T follicular helper cell (primary cell): ENCODE measurements around the gene FGD4.

Source experiments
- DNase-seq: peaks from one replicate; pipeline ENCODE4 v3.0.0-alpha.2; 2020; ENCODE audit warnings: low read depth

The FGD4 gene

DNA sequence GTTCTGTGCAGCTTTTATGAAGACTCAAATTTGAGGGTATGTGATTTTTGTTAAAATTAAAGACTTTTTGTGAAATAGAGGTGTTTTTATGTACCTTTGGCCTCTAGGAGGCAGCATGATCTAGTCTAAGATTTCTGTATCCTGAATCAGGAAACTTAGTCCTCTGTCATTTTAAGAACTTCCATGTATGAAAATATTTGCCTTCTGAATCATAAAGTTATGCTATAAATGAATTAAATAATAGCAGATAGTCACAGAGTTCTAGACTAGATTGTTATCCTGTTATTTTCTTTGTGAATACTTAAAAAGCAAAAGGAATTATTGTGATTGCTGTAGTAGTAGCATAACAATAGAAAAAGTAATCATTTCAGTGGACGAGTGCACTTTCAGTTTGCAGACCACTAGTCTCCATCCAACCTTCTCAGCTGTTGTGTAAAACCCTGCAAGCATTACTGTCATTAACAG, 56.3 kb downstream of the FGD4 start:
- DNase-seq: no peak

DNA sequence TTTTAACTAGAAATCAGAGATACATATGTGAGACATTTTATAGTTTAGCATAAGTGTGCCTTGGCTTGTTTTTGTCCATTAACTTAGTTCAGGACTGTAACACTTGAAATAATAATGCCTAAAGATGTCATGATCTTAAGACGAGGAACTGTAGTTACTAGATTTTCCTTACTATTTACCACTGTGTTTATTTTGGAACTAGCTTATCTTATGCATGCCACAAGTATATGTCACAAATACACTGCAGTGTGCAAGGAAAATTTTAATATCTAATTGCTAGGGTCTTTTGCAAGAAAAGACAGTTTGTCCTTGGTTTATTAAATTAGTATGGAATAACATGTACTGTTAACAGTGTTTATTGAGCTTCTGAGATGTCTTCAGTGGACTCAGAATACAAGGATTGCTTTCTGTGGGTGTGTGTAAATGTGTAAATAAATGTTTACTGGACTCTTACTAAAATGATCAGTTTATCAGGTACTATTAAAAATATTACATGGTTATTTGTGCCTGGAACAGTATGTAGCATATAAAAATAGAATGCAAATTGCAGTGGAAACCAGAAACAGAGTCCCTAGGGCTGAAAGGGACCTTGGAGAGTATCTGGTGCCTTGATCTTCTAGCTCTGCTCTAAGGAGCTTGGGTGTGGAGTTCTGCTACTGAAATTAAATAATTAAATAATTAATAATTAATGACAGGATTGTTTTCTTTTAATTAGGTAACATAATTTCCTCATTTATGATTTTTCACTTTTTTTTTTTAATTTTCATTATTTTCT, 58.1 kb downstream of the FGD4 start:
- no peak for DNase-seq

DNA sequence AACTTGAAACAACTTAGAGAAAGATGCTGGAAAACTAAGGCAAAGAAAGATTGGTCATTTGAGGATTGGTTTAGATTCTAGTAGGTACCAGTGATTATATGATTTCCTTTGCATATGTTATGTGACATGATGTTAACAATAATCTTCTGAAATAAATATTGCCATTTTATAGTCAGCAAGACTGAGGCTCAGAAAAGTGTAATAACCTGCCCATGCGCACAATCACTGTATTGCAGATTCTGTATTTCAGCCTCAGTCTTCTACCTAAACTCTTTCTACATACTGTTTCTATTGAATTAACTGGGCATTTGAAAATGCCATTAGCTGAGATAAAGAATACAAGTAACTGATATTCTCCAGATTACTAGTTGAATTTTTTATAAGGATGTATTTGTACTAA, 61.3 kb downstream of the FGD4 start:
- DNase-seq: no peak

DNA sequence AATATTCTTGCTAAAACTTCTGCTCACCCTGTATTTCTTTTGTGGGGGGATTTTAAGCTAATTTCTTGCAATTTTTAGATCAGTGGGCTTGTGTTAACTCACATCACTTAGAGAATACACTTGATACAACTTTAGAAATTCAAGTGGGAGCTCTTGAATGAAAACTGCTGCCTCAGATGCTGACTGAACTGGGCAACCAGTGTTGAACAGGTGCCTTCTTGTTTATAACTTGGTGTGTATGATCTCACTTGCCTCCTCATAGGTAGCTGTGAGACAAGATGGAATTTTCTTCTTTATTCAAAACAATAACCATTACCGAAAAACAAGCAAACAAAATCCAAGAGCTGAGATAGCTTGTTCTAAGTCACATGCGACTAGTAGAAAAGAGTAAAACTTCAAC, 63.5 kb downstream of the FGD4 start:
- DNase-seq: no peak

DNA sequence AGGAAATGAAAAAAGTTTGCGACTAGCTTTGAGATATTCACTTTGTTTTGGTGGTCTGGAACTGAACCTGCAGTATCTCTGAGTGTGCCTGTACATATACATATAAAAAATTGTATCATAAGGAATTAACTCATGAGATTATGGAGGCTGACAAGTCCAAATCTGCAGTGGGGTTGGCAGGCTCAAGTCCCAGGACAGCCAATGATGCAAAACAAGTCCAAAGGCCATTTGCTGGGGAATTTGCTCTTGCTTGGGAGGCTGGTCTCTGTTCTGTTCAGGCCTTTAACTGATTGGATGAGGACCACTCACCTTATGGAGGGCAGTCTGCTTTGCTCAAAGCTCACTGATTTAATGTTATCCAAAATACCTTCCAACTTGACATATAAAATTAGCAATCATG, 66.8 kb downstream of the FGD4 start:
- no peak for DNase-seq

DNA sequence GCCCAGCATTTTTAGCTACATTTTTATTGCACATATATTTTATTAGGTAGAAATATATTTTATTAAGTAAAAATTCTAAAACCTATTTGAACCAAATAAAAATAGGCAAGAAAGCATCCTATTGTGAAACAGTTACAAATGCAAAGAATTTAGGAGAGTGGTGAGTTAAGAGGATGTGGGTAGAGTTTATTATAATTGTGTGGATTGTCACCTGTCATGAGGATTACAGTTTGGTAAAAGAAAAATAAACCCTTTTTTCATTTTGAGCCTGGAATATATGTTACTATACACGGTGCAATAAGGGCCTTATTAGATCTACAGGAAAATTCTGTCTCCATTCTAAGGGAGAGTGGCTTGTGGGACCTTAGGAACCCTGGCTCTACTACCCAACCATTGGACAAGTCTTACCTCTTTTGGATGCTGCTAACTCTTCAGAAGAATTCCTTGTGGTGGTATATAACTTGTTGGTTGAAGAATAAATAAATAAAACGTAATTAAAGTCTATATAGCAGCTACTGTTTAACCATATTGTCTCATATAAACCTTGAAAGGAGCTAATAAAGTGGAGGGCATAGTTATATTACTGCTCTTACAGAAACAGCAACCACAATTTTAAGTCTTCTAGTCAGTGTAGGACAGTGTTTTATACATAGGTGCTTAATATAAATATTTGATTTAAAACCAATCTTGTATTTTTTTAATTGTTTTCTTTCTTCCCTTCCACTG, 67.8 kb downstream of the FGD4 start:
- DNase-seq: no peak

DNA sequence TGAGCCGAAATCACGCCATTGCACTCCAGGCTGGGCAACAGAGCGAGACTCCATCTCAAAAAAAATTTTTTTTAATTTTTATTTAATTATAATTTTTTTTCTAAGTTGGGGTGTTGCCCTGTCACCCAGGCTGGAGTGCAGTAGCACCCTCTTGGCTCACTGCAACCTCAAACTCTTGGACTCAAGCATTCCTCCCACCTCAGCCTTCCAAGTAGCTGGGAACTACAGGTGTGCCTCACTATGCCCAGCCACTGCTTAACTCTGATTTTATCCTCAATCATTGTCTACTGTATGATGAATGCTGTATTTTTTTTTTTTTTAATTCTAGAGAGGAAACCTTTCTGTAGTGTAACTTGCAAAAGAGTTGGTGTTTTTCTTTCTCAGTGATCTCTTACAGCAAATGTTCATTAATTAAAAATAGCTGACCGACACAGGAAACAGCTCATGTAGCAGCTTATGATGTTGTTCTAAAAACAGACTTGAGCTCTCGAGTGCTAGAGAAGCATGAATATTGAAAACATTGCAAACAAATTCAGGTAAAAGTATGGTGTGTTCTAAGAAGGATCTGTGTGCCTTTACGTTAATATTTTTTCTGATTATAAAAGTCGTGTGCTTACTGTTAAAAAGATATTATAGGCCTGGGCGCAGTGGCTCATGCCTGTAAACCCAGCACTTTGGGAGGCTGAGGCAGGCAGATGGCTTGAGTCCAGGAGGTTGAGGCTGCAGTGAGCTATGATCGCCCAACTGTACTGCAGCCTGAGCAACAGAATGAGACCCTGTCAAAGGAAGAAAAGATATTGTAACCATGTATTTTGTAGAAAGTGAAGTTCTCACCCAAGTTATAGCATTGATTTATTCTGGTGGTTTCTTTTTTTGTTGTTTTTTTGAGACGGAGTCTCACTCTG, 68.9 kb downstream of the FGD4 start:
- no peak for DNase-seq

DNA sequence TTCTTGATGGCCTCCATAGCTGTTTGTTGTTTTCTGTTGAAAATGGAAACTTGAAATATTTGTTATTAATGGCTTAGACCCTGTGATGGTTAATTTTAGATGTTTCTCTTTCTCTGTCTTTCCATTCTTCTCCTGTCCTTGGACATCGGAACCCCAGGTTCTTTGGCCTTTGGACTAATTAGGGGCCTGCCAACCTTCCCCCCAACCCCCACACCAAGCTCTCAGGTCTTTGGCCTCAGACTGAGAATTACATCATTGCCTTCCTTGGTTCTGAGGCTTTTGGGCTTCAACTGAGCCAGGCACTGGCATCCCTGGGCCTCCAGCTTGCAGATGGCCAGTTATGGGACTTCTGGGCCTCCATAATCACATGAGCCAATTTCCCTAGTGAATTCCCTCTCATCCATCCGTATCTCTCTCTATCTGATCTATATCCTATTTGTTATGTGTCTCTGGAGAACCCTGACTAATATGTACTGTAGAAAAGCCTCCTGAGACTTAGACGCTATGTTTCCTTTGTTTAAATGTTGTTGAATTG, 71.6 kb downstream of the FGD4 start:
- no peak for DNase-seq

DNA sequence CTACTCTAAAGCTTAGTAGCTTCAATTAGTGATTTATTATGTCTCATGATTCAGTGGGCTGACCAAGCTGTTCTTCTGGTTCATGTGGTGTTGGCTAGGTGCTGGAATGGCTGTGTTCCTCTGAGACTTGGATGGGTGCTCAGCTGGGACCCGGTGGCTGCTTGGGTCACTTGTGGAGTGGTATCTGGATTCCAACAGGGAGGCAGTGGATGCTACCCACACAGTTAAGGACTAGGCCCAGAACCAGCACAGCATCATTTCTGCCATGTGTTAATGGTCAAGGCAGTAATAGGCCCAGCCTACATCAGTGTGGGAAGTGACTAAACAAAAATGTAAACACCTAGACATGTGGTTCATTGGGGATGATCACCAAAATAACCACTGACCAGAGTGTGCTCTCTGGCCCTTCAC, 72.2 kb downstream of the FGD4 start:
- no peak for DNase-seq

DNA sequence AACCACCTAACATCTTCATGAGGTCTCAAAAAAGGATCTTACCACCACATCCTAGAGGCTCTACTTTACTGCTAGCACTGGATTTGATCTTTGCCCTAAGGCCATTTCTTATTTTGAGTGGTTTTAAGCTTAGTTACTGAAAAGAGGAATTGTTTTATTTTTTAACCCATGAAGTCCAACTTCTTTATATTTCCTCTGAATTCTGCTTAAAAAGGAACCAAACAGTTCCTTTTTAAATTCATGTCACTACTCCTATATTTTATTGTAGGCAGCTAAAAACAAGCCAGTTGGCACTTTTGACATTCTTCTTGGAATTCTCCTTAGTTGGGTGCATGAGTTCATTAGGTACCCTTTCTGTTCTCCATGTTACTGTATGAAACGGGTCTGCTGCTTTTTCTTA, 76.4 kb downstream of the FGD4 start:
- DNase-seq: no peak

DNA sequence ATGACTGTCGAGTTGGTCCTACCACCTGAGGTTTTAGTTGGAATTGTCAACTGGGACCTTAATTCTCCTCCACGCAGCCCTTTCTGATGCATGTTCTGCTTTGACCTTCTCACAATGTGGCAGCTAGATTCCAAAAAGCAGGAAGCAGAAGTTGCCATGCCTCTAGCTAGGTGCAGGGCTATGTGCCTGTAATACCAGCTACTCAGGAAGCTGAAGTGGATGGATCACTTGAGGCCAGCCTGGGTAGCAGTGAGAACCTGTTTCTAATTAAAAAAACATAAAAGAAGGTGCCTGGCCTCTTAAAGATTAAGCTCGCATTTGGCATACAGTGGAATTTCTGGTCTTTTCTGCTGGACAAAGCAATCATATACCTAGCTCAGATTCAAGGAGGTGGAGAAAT, 77.1 kb downstream of the FGD4 start:
- DNase-seq: no peak

DNA sequence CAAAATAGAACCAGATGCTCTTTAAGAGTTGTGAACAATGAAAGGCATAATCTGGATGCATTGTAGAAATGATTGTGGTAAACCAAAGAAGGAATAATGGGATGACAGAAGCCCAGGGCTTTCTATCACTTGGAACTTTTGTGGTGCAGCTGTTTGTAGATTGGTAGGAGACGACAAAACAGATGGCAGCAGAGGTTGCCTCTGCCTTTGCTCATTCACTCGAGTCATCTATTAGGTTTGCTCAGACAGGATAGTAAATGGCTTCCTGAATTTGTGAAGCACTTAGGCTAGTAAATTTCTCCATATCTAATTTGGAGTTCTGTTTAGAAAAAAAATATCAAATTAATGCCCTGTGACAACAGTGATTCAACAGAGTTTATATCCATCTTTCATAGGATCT, 78.4 kb downstream of the FGD4 start:
- no peak for DNase-seq

DNA sequence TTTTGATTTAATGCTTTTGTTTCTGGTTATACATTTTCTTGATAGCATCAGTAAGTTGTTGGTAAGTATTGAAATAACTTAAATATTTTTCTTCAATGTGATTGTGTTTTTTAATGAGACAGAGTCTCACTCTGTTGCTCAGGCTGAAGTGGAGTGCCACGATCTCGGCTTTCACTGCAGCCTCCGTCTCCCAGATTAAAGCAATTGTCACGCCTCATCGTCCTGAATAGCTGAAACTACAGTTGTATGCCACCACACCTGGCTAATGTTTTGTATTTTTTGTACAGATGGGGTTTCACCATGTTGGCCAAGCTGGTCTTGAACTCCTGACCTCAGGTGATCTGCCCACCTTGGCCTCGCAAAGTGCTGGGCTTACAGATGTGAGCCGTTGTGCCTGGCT, 78.8 kb downstream of the FGD4 start:
- no peak for DNase-seq

DNA sequence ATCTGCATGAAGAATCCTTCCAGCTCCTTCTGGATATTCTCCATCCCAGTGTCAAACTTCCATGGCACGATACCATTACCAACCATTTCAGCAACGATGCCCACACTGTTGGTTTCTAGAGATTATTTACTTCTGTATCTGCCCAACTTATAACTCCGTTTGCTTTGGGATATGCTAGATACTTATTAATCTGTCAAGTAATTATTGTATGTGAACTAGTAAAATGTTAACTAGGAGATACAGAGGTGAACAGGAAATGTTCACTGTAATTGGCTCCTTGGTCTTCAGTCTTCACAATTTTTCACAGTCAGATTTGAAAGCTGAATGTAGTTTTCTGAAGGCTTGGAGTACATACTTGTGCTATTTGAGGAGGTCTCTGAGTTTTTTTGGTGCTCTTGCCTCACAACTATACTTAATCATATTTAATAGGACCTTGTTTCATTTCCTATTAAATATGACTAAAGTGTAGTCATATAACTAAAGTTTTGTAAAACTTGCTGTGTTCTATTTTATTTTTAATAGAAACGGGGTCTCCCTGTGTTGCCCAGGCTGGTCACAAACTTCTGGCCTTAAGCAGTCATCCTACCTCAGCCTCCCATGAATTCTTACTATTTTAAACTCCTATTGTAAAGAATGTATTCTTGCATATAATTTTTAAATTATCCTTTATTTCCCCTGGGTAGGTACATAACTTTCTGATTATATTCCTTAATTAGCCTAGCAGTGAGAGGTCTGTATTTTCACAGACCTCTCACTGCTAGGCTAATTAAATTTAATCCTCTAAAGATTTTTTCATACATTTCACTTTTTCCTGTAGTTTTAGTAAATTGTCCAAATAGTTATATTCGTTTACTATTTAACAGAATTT, 79.7 kb downstream of the FGD4 start:
- no peak for DNase-seq

DNA sequence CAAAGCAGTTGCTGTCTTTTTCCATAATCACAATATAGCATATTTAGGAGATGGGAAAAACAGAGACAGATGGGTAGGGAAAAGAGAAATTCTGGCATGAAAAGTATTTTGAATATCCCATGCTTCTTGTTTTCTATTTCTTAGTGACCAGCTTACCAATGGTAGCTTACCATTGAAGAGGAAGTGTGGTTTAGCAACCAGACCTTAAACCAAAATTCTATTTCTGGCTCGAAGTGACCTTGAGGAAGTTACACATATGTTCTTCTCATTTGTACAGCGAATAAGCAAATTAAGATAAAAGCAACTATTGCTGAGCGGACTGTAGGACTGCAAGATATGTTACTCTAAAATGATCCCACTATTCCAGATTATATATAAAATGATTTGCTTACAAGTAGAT, 82.9 kb downstream of the FGD4 start:
- no peak for DNase-seq

DNA sequence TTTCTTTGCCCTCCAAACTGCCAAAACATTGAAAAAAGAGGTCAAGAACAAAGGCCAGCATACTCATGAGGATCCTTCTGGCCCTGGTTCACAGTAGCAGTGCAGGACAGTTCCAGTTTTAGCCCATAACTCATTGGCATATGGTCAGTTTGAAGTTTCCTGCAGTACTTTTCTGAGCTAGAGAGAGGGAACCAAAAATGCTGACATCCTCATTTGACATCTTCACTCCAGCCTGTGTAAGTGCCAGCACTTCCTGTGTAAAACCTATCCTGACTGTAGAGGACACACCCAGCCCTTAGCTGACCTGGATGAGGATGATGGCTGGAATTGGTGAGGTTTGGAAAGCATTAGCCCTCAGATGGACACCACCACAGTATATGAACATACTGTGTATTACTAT, 84.1 kb downstream of the FGD4 start:
- no peak for DNase-seq

DNA sequence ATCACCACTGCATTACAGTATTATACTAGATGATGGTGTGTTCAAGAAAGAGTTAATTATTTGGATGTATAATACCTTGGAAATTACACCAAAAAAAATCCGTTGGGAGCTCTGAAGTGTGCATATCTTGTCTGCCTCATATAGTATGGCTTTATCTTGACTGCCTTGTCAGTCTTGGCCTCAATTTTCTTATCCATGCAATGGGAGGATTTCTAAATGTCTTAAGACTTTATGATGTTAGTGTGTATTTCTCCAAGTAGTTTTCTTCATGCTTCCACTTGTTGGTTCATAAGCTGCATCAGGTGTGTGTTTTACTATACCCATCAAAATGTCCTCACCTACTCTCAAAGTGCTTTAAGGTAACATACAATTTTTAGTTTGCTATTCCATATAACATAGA, 84.6 kb downstream of the FGD4 start:
- DNase-seq: no peak

DNA sequence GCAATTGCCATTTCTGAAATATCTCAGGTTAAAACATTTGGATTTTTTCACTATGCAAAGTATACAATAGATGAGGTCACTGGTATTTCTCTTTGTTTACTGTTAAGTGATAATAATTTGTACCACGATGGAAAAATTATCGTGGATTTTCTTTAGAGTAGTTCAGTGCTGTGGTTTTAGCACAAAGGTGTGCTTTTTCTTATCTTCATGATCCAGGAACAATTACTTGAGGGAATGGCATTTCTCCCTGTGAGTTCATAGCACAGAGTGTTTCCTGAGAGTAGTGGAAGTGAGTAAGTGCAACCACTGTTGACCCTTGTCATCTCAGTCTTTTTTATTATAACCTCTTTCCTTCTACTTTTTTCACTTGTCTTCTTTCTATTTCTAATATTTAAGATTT, 86.8 kb downstream of the FGD4 start:
- DNase-seq: no peak

DNA sequence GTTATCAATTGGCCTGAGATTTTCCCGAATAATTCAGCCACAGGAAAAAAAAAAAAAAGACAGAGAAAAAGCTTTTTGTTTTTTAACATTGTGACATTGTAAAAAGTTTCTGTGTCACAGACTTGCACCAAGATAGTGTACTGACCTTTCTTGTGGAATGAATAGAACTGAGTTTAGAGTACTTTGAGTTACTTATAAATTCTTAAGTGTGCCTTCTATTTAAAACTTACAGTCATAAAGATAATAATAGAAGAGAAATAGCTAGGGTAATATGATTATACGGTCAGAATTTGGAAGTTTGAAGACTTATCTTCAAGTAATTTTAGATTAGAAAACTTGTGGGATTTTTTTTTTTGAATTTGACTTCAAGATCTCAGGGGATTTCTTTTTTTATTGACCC, 88.8 kb downstream of the FGD4 start:
- no peak for DNase-seq

DNA sequence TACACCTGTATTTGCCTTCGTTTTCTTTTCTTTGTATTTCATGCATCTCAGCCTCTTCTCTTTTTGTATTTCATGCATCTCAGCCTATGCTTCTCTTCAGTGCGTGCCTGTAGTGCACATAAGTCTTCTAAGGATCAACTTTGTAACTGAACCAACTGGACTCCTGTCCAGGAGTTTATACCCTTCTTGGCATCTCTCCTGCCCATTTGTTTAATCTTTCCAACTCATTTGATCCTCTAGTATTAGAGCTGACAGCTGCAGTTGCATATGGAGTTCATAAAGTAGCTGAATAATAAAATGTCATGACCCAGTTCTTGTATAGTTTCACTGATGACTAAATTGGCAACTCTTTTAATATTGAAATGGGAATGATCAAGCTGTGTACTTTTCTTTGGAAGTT, 89.7 kb downstream of the FGD4 start:
- no peak for DNase-seq

DNA sequence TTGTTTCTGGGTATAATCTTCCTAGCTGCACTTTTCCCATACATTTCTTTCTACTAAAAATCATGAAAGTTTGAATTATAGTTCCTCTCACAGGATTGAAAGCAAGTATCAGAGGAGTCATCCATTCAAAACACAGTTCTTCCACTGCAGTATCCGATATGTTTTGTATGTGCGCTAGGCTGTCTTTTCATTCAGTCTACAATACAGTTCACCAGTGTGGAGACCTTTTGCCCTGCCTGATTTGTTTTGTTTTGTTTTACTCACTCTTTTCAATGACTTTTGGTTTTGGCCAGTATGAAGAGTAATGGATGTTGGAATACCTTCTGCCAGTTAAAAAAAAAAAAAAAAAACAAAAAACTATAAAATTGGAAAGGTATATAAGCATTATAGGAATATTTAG, 91.4 kb downstream of the FGD4 start:
- no peak for DNase-seq
